Measurements from ENCODE around the gene LPP. TPM values are rescaled to one million over a fixed set of nuclear protein-coding genes. Genes with fewer than 3 reads are reported as not detected.

Gene LPP
- total RNA-seq, 1 donor from 2014 or later, result 14.2 TPM

DNA sequence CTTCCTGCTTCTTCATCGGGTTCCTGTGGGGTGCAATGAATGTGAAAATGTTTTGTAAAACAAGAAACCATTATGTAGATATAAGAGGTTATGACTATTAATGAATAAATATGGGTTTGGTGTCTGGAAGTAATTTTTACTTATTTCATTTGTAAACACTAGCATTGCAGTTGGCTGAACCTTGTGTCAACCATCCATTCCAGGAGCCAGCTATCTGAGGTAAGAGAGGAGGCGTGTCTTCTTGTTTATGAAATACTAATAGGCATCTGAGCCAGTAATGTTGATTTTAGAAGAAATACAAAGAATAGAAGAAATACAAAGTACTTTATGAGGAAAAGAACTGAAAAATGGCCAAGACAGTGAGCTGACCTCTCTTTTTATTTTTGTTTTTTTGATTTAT lies 187.5 kb downstream of the LPP start:
- Histone ChIP-seq H3K4me3 (ENCODE audit: low read depth, low read length) (no peak overlapping the region), H3K36me3 (ENCODE audit: control insufficient read depth, insufficient read depth, low read length) (no peaks in the 10 kb centered on the region), H3K27me3 (ENCODE audit: control insufficient read depth, insufficient read depth, low read length) (no peaks in the 10 kb centered on the region)
- no peak for FAIRE-seq
- no peak for DNase-seq (ENCODE audit: low read depth)
- TF ChIP-seq, protein P1, sequence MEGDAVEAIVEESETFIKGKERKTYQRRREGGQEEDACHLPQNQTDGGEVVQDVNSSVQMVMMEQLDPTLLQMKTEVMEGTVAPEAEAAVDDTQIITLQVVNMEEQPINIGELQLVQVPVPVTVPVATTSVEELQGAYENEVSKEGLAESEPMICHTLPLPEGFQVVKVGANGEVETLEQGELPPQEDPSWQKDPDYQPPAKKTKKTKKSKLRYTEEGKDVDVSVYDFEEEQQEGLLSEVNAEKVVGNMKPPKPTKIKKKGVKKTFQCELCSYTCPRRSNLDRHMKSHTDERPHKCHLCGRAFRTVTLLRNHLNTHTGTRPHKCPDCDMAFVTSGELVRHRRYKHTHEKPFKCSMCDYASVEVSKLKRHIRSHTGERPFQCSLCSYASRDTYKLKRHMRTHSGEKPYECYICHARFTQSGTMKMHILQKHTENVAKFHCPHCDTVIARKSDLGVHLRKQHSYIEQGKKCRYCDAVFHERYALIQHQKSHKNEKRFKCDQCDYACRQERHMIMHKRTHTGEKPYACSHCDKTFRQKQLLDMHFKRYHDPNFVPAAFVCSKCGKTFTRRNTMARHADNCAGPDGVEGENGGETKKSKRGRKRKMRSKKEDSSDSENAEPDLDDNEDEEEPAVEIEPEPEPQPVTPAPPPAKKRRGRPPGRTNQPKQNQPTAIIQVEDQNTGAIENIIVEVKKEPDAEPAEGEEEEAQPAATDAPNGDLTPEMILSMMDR (IDR thresholded peaks at IDR 0.05; ENCODE audit: insufficient read depth, low read length, severe bottlenecking), result no peak

DNA sequence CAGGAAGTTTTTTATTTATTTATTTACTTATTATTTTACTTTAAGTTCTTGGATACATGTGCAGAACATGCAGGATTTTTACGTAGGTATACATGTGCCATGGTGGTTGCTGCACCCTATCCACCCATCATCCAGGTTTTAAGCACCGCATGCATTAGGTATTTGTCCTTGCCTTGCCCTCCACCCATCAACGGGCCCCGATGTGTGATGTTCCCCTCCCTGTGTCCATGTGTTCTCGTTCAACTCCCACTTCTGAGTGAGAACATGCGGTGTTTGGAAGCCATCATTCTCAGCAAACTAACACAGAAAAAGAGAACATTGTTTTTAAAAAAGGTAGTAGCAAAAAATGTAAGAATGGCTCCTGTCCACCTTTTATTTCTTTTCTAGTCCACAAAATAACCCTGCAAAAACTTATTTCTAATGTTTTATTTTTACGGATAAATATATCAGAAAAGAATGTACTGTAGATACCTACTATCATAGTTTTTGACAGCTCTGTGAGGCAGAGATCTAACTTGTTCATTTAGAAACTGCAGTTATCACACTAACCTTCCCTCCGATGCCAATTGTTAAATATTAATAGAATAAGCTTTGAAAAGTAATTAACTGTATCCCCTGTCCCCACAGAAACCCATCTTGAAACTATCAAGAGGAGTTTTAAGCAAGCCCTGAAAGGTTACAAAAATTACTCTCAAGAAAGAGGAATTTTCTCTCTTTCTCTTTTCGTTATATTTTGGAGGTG lies 189.2 kb downstream of the LPP start:
- DNase-seq (ENCODE audit: low read depth) (no peak), FAIRE-seq (no peak)
- Histone ChIP-seq H3K4me3 (ENCODE audit: low read depth, low read length) (no peak overlapping the region), H3K36me3 (ENCODE audit: control insufficient read depth, insufficient read depth, low read length) (no peaks in the 10 kb centered on the region), H3K27me3 (ENCODE audit: control insufficient read depth, insufficient read depth, low read length) (no peaks in the 10 kb centered on the region)
- TF ChIP-seq, protein P1 (IDR thresholded peaks at IDR 0.05; ENCODE audit: insufficient read depth, low read length, severe bottlenecking), result no peak

DNA sequence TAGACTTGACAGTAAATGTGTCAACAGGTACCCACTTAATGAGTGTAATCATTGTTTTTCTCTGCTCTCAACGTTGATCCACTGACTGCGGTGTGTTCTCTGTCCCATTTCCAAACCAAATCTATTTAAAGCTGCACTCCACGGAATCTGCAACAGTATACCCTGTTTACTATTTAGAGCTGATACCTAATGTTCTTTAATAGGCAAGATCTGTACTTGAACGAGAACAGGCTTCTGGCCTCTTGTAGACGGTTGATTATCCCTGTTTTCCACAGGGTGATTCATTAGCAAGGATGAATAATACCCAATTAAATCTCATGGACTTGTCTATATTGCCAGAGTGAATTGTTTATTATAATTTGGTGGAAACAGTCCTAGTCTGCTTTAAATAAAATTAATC lies 189.9 kb downstream of the LPP start:
- Histone ChIP-seq H3K36me3 (ENCODE audit: control insufficient read depth, insufficient read depth, low read length) (no peaks in the 10 kb centered on the region), H3K27me3 (ENCODE audit: control insufficient read depth, insufficient read depth, low read length) (no peaks in the 10 kb centered on the region), H3K4me3 (ENCODE audit: low read depth, low read length) (no peak overlapping the region)
- DNase-seq (ENCODE audit: low read depth) (peak; percentile 22), FAIRE-seq (no peak)
- TF ChIP-seq, protein P1 (IDR thresholded peaks at IDR 0.05; ENCODE audit: insufficient read depth, low read length, severe bottlenecking), result no peak

DNA sequence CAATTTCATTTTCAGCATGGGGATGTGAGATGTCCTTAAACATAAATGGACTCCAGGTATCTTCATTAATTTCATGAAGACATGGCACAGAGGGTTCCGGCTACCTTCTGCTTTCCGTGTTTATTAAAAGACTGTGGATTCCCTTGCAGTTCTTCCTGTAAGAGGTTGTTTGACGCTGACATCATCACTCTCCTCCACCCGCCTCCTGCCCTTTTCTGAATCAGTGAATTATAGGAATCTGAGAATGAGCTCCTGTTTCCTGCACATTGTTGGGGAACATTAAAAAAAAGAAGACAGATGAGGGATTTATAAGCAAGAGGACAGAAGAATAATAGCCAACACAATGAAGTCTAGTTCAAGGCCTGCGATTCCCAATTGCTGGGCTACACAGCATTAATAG lies 191.3 kb downstream of the LPP start:
- Histone ChIP-seq H3K27me3 (ENCODE audit: control insufficient read depth, insufficient read depth, low read length) (no peaks in the 10 kb centered on the region), H3K4me3 (ENCODE audit: low read depth, low read length) (no peak overlapping the region), H3K36me3 (ENCODE audit: control insufficient read depth, insufficient read depth, low read length) (no peaks in the 10 kb centered on the region)
- TF ChIP-seq, protein P1 (IDR thresholded peaks at IDR 0.05; ENCODE audit: insufficient read depth, low read length, severe bottlenecking), result no peak
- DNase-seq (ENCODE audit: low read depth) (peak; percentile 27), FAIRE-seq (no peak)

DNA sequence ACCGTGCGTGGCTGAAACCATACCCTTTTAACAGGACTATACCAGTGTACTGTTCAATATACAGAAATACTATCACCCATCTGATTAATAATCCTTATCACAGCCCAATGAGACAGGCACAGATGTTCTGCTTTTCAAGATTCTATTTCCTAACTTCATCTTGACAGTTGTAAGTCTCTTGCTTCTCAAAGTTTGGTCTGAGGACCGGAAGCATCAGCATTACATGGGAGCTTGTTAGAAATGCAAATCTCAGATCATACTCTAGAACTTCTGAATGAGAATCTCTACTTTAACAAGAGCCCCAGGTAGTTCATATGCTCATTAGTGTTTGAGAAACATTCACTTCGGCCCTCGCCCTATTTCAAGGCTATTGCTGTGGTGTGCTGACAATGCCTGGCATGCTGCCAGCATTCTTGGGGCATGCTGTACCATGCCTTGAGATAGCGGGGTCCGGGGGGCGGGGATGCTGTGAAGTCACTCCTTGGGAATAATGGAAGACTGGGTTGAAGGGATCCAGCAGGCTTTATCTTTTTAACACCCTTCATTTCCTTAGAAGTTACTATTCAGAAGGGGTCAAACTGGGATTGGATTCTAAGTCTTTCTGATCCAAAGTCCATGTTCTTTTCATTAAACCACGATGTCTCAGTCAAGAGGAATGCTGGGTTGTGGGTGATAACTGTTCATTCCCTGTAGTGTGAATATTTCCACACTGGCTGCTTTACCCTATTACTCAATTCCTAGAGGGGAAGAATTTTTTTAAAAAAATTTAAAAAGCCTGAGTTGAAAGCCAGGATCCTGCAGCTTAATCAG lies 194.7 kb downstream of the LPP start:
- FAIRE-seq (no peak), DNase-seq (ENCODE audit: low read depth) (peak; percentile 93)
- Histone ChIP-seq H3K4me3 (ENCODE audit: low read depth, low read length) (no peak overlapping the region), H3K27me3 (ENCODE audit: control insufficient read depth, insufficient read depth, low read length) (no peaks in the 10 kb centered on the region), H3K36me3 (ENCODE audit: control insufficient read depth, insufficient read depth, low read length) (no peaks in the 10 kb centered on the region)
- TF ChIP-seq, protein P1 (IDR thresholded peaks at IDR 0.05; ENCODE audit: insufficient read depth, low read length, severe bottlenecking), result no peak
